H1 (cell line): Measurements from ENCODE around the gene LGALS9C. TPM values are rescaled to one million over a fixed set of nuclear protein-coding genes. Genes with fewer than 3 reads are reported as not detected.
"Not testable (repeated sequence)": the region's sequence is repeated elsewhere in the genome, so short reads cannot be mapped to it uniquely, and the experiment has no call there.

Experiments used
- CTCF ChIA-PET: fragments of 300-600 bp; sonication (Branson Sonifier 250); formaldehyde crosslinking; loops from one replicate; lab custom pipeline; 2021; ENCODE audit not compliant: partially characterized antibody; lab: Charles Lee
- POLR2A ChIA-PET: fragments of 300-600 bp; sonication (Branson Sonifier 250); formaldehyde crosslinking; loops from one replicate; lab custom pipeline; 2021; ENCODE audit warnings: inconsistent platforms; ENCODE audit not compliant: partially characterized antibody; lab: Charles Lee
- DNase-seq, 2 experiments: peaks; one replicate each; pipeline versions ENCODE4 v3.0.0 to v3.0.0-alpha.2; 2010 to 2022; ENCODE audit warnings: low spot score in 2 of 2, low read depth in 1 of 2, mixed read lengths in 1 of 2
- FAIRE-seq: peaks from 2 replicates; lab custom pipeline; 2011; peaks lifted over from hg19 to GRCh38; lab: Jason Lieb, UNC
- H2AFZ ChIP-seq: 2 replicates; pipeline ENCODE4 v1.8.1; 2012; ENCODE audit warnings: low read length, inconsistent platforms
- H2AK5ac ChIP-seq: 2 replicates; pipeline ENCODE4 v1.6.1; 2013; ENCODE audit warnings: low read depth, low read length
- H2BK120ac ChIP-seq: replicated peaks from 2 replicates; pipeline ENCODE3; 2013; ENCODE audit warnings: low read depth, low read length, inconsistent platforms
- H2BK12ac ChIP-seq: 2 replicates; pipeline ENCODE4 v1.6.1; 2013; ENCODE audit warnings: low read depth, low read length
- H2BK15ac ChIP-seq: 2 replicates; pipeline ENCODE4 v1.6.1; 2013; ENCODE audit warnings: low read length
- H2BK20ac ChIP-seq: 2 replicates; pipeline ENCODE4 v1.6.1; 2013; ENCODE audit warnings: low read length
- H2BK5ac ChIP-seq: 2 replicates; pipeline ENCODE4 v1.6.1; 2013; ENCODE audit warnings: low read depth, low read length
- H3K14ac ChIP-seq: 2 replicates; pipeline ENCODE4 v1.6.1; 2013; ENCODE audit warnings: inconsistent platforms; ENCODE audit not compliant: insufficient read length
- H3K18ac ChIP-seq: 2 replicates; pipeline ENCODE4 v1.6.1; 2013; ENCODE audit warnings: low read length; ENCODE audit errors: extremely low read depth
- H3K23ac ChIP-seq: 2 replicates; pipeline ENCODE4 v1.6.1; 2013; ENCODE audit warnings: inconsistent platforms; ENCODE audit not compliant: insufficient read length
- H3K23me2 ChIP-seq: 2 replicates; pipeline ENCODE4 v1.6.1; 2013; ENCODE audit warnings: low read depth, low read length
- H3K27ac ChIP-seq: 2 replicates; pipeline ENCODE4 v1.6.1; 2011; ENCODE audit warnings: low read depth, low read length, inconsistent platforms
- H3K27me3 ChIP-seq, 4 experiments: replicated peaks in 1 of 4; 1 replicate in 1 of 4; 2 replicates in 3 of 4; pipeline versions ENCODE4 v1.6.1 to v1.8.1; 2011 to 2013; ENCODE audit warnings: low read length in 3 of 4, mild to moderate bottlenecking in 3 of 4, inconsistent platforms in 2 of 4, mixed read lengths in 2 of 4, moderate library complexity in 1 of 4; ENCODE audit not compliant: control insufficient read depth in 3 of 4, insufficient read depth in 3 of 4; ENCODE audit errors: extremely low read depth in 1 of 4
- H3K36me3 ChIP-seq, 4 experiments: 2 replicates each; pipeline versions ENCODE4 v1.6.1 to v1.8.1; 2011 to 2013; ENCODE audit warnings: mild to moderate bottlenecking in 4 of 4, low read length in 3 of 4, moderate library complexity in 2 of 4, control low read depth in 1 of 4, inconsistent platforms in 1 of 4; ENCODE audit not compliant: insufficient read depth in 4 of 4, control insufficient read depth in 2 of 4
- H3K4ac ChIP-seq: replicated peaks from 2 replicates; pipeline ENCODE3; 2013; ENCODE audit warnings: low read length, low read depth, mixed read lengths, inconsistent platforms; ENCODE audit not compliant: insufficient read length
- H3K4me1 ChIP-seq, 4 experiments: replicated peaks in 1 of 4; 1 replicate in 1 of 4; 2 replicates in 3 of 4; pipeline versions ENCODE4 v1.6.1 to v1.8.1; 2011 to 2013; ENCODE audit warnings: low read length in 3 of 4, inconsistent platforms in 2 of 4, mixed read lengths in 1 of 4; ENCODE audit not compliant: insufficient read depth in 4 of 4, control insufficient read depth in 3 of 4
- H3K4me2 ChIP-seq, 2 experiments: 2 replicates each; pipeline versions ENCODE4 v1.6.1 to v1.8.1; 2011 to 2013; ENCODE audit warnings: low read depth in 2 of 2, low read length in 2 of 2, control low read depth in 1 of 2, inconsistent platforms in 1 of 2, mild to moderate bottlenecking in 1 of 2; ENCODE audit not compliant: insufficient read depth in 1 of 2
- H3K4me3 ChIP-seq, 4 experiments: fragments of 200-600, 300-600 bp in 1 of 4; sonication (generic), shearing (Covaris generic), sonication (Bioruptor Twin) in 1 of 4; 2 replicates each; pipeline versions ENCODE4 v1.5.1 to v1.8.1; 2011 to 2016; ENCODE audit warnings: low read length in 4 of 4, low read depth in 3 of 4, control low read depth in 2 of 4, inconsistent platforms in 2 of 4, mild to moderate bottlenecking in 2 of 4, mixed read lengths in 1 of 4, moderate library complexity in 1 of 4; ENCODE audit not compliant: insufficient read depth in 2 of 4; ENCODE audit errors: extremely low read depth in 1 of 4
- H3K56ac ChIP-seq: replicated peaks from 2 replicates; pipeline ENCODE3; 2013; ENCODE audit warnings: low read depth, mild to moderate bottlenecking, mixed read lengths, low read length, inconsistent platforms; ENCODE audit not compliant: insufficient read length
- H3K79me1 ChIP-seq: 2 replicates; pipeline ENCODE4 v1.6.1; 2013; ENCODE audit warnings: low read depth, low read length, control low read depth
- H3K79me2 ChIP-seq, 2 experiments: 2 replicates each; pipeline versions ENCODE4 v1.6.1 to v1.8.1; 2012 to 2013; ENCODE audit warnings: low read length in 2 of 2, mild to moderate bottlenecking in 2 of 2, inconsistent platforms in 1 of 2; ENCODE audit not compliant: insufficient read depth in 2 of 2, control insufficient read depth in 1 of 2
- H3K9ac ChIP-seq, 4 experiments: replicated peaks in 1 of 4; 1 replicate in 1 of 4; 2 replicates in 3 of 4; pipeline versions ENCODE4 v1.6.1 to v1.8.1; 2011 to 2013; ENCODE audit warnings: low read depth in 3 of 4, low read length in 3 of 4, control low read depth in 2 of 4, mild to moderate bottlenecking in 2 of 4, moderate library complexity in 2 of 4, inconsistent platforms in 1 of 4; ENCODE audit errors: extremely low read depth in 1 of 4
- H3K9me3 ChIP-seq, 2 experiments: 2 replicates each; pipeline versions ENCODE4 v1.6.1 to v1.8.1; 2012 to 2013; ENCODE audit warnings: mild to moderate bottlenecking in 2 of 2, moderate library complexity in 2 of 2, control low read depth in 1 of 2, inconsistent platforms in 1 of 2, low read depth in 1 of 2, low read length in 1 of 2, mixed read lengths in 1 of 2; ENCODE audit not compliant: insufficient read depth in 2 of 2
- H4K20me1 ChIP-seq, 2 experiments: replicated peaks in 1 of 2; 2 replicates each; pipeline versions ENCODE3 to v1.8.1; 2011 to 2013; ENCODE audit warnings: inconsistent platforms in 2 of 2, low read length in 2 of 2, mild to moderate bottlenecking in 1 of 2; ENCODE audit not compliant: insufficient read depth in 2 of 2, control insufficient read depth in 1 of 2
- H4K5ac ChIP-seq: 2 replicates; pipeline ENCODE4 v1.6.1; 2013; ENCODE audit warnings: low read length, low read depth, mixed read lengths, inconsistent platforms; ENCODE audit not compliant: insufficient read length
- H4K8ac ChIP-seq: 2 replicates; pipeline ENCODE4 v1.8.0; 2013; ENCODE audit warnings: mild to moderate bottlenecking, moderate library complexity, low read length, inconsistent platforms; ENCODE audit not compliant: insufficient read depth; ENCODE audit errors: extremely low read depth
- H4K91ac ChIP-seq: replicated peaks from 2 replicates; pipeline ENCODE3; 2013; ENCODE audit warnings: low read length, mixed read lengths, inconsistent platforms; ENCODE audit not compliant: insufficient read length
- WGBS, 2 experiments: shearing (Covaris generic) in 1 of 2; methylation state at CpG; one replicate each; pipeline versions ENCODE4 v1.1.6 to v1.1.7; 2013 to 2015; ENCODE audit warnings: low lambda C conversion rate in 2 of 2, mixed read lengths in 2 of 2, inconsistent platforms in 1 of 2, low coverage in 1 of 2, missing lambda C conversion rate in 1 of 2; ENCODE audit not compliant: insufficient replicate concordance in 2 of 2, insufficient coverage in 1 of 2, insufficient read length in 1 of 2; ENCODE audit errors: extremely low coverage in 1 of 2, missing lambda C conversion rate in 1 of 2; 5-methylcytosine and 5-hydroxymethylcytosine counted together
- polyA plus RNA-seq, 7 experiments: library from polyadenylated mRNA; depleted of rRNA in 3 of 7; stranded (reverse) in 5 of 7; unstranded in 2 of 7; fragments of >200 nt in 5 of 7; fragments of 200-250 nt in 2 of 7; gene quantifications; 1 replicate in 5 of 7; 2 replicates in 1 of 7; 4 replicates in 1 of 7; pipeline versions ENCODE4 v1.2.1 to v1.2.3, GENCODE V29; 2011 to 2013; ENCODE audit warnings: missing spikeins in 2 of 7, mixed read lengths in 2 of 7
- total RNA-seq: library from RNA; stranded (reverse); fragmentation: NEBNext Ultra II Directional; extraction: Animal tissue kit (Norgen Biotek cat#: 25700); gene quantifications from 2 replicates; pipeline ENCODE4 v1.2.1, GENCODE V29; 2021

The LGALS9C gene
- total and polyA plus RNA-seq, 2 of the 8 experiments (the other 6 are each of a cell fraction or from before 2014, with no cell fraction given): 0.03 TPM; not detected in 1

GRCh38 chr17:18490016-18490415 is 13.4 kb downstream of the LGALS9C start:
- H3K27ac ChIP-seq, H2BK5ac ChIP-seq, H2BK20ac ChIP-seq, H3K4ac ChIP-seq, H2AFZ ChIP-seq, H3K79me1 ChIP-seq, H3K4me3 ChIP-seq, H3K79me2 ChIP-seq, DNase-seq, H4K8ac ChIP-seq, H3K4me2 ChIP-seq, H4K20me1 ChIP-seq, H3K56ac ChIP-seq, H2BK15ac ChIP-seq, FAIRE-seq, H3K9ac ChIP-seq, H3K36me3 ChIP-seq, H4K91ac ChIP-seq, H3K23me2 ChIP-seq, H2AK5ac ChIP-seq, H3K27me3 ChIP-seq, POLR2A ChIA-PET, H3K4me1 ChIP-seq, H2BK12ac ChIP-seq, H3K18ac ChIP-seq, CTCF ChIA-PET, H3K9me3 ChIP-seq, H3K14ac ChIP-seq, H2BK120ac ChIP-seq, H4K5ac ChIP-seq, H3K23ac ChIP-seq: not testable (repeated sequence)
- WGBS, 2 experiments: 69% methylated on average over 2 of the region's 7 CpGs; no CpG with 5 or more reads in 1 of the 2 experiments

GRCh38 chr17:18492712-18493480 is 16.3 kb downstream of the LGALS9C start:
- H2BK20ac ChIP-seq, H2BK15ac ChIP-seq, H2BK5ac ChIP-seq, H4K20me1 ChIP-seq, H2BK120ac ChIP-seq, H2AFZ ChIP-seq, H3K23ac ChIP-seq, POLR2A ChIA-PET, H3K4me3 ChIP-seq, H2AK5ac ChIP-seq, H3K27me3 ChIP-seq, H4K8ac ChIP-seq, H2BK12ac ChIP-seq, H3K4ac ChIP-seq, H3K18ac ChIP-seq, H3K9ac ChIP-seq, H3K9me3 ChIP-seq, H3K27ac ChIP-seq, H3K36me3 ChIP-seq, H3K23me2 ChIP-seq, DNase-seq, CTCF ChIA-PET, H3K79me2 ChIP-seq, H3K14ac ChIP-seq, H3K79me1 ChIP-seq, H3K4me1 ChIP-seq, H4K5ac ChIP-seq, H3K56ac ChIP-seq, H3K4me2 ChIP-seq, H4K91ac ChIP-seq: not testable (repeated sequence)
- 86% methylated on average over 13 of the region's 23 CpGs; no CpG with 5 or more reads in 1 of the 2 experiments for WGBS, 2 experiments
- FAIRE-seq: peak; percentile 72
